GM23248 (cell line): ENCODE data around the gene HOXC11. TPM values are rescaled to one million over a fixed set of nuclear protein-coding genes. Genes with fewer than 3 reads are reported as not detected.

ENCODE experiments used
- DNase-seq: peaks from one replicate; pipeline ENCODE4 v3.0.0-alpha.2; 2015
- H2AFZ ChIP-seq: fragments of 200-600 bp; sonication (generic); 2 replicates; pipeline ENCODE4 v1.6.1; 2016; ENCODE audit warnings: antibody characterized with exemption
- H3F3A ChIP-seq: fragments of 200-600 bp; sonication (generic); 2 replicates; pipeline ENCODE4 v1.6.1; 2016; ENCODE audit warnings: mild to moderate bottlenecking, antibody characterized with exemption, mixed run types; ENCODE audit not compliant: insufficient read depth
- H3K27ac ChIP-seq: fragments of 200-600 bp; sonication (generic); 2 replicates; pipeline ENCODE4 v1.5.1; 2016; ENCODE audit warnings: mild to moderate bottlenecking
- H3K27me3 ChIP-seq: fragments of 200-600 bp; sonication (generic); replicated peaks from 2 replicates; pipeline ENCODE4 v1.6.1; 2016; ENCODE audit warnings: mild to moderate bottlenecking; ENCODE audit not compliant: insufficient read depth
- H3K36me3 ChIP-seq: fragments of 200-600 bp; sonication (generic); 2 replicates; pipeline ENCODE4 v1.6.1; 2016; ENCODE audit warnings: low read depth, mild to moderate bottlenecking
- H3K4me1 ChIP-seq: fragments of 200-600 bp; sonication (generic); 2 replicates; pipeline ENCODE4 v1.6.1; 2016; ENCODE audit warnings: mild to moderate bottlenecking; ENCODE audit not compliant: insufficient read depth
- H3K4me2 ChIP-seq: fragments of 200-600 bp; sonication (generic); one replicate; pipeline ENCODE4 v1.6.1; 2016; ENCODE audit warnings: mild to moderate bottlenecking; ENCODE audit not compliant: unreplicated experiment
- H3K4me3 ChIP-seq: fragments of 200-600 bp; sonication (generic); 2 replicates; pipeline ENCODE4 v1.5.1; 2016; ENCODE audit warnings: mild to moderate bottlenecking
- H3K79me2 ChIP-seq: fragments of 200-600 bp; sonication (generic); 2 replicates; pipeline ENCODE4 v1.6.1; 2016; ENCODE audit warnings: mild to moderate bottlenecking; ENCODE audit not compliant: insufficient read depth
- H3K9ac ChIP-seq: fragments of 200-600 bp; sonication (generic); 2 replicates; pipeline ENCODE4 v1.6.1; 2016; ENCODE audit warnings: mild to moderate bottlenecking
- H3K9me2 ChIP-seq: fragments of 200-600 bp; sonication (generic); 2 replicates; pipeline ENCODE4 v1.6.1; 2016; ENCODE audit warnings: mixed run types, mild to moderate bottlenecking, moderate library complexity; ENCODE audit not compliant: insufficient read depth
- H3K9me3 ChIP-seq: fragments of 200-600 bp; sonication (generic); one replicate; pipeline ENCODE4 v1.6.1; 2017; ENCODE audit warnings: low read depth
- H4K20me1 ChIP-seq: fragments of 200-600 bp; sonication (generic); 2 replicates; pipeline ENCODE4 v1.6.0; 2016; ENCODE audit not compliant: insufficient read depth
- EZH2 ChIP-seq: fragments of 200-600 bp; sonication (generic); IDR thresholded peaks from 2 replicates; pipeline ENCODE4 v1.6.1; 2018; ENCODE audit warnings: antibody characterized with exemption, mild to moderate bottlenecking; ENCODE audit not compliant: insufficient read depth, poor library complexity, severe bottlenecking
- EZH2phosphoT487 ChIP-seq: fragments of 200-600 bp; sonication (generic); IDR thresholded peaks from 2 replicates; pipeline ENCODE4 v1.6.1; 2018; ENCODE audit warnings: antibody characterized with exemption, moderate library complexity, mild to moderate bottlenecking, low read depth; ENCODE audit not compliant: insufficient read depth
- WGBS, 2 experiments: methylation state at CpG; one replicate each; pipeline ENCODE4 v1.1.6; 2015 to 2017; ENCODE audit warnings: low lambda C conversion rate in 2 of 2, low coverage in 1 of 2; ENCODE audit errors: missing lambda C conversion rate in 2 of 2; 5-methylcytosine and 5-hydroxymethylcytosine counted together
- in situ Hi-C: fragments of 300-500 bp; cut with MboI; formaldehyde crosslinking; loops from 2 replicates; pipeline ENCODE4 v1.15.0; 2020
- polyA plus RNA-seq: library from polyadenylated mRNA; unstranded; fragments of >200 nt; fragmentation: Nextera tagmentation; extraction: Ambion mirVana; gene quantifications from 2 replicates; pipeline ENCODE4 v1.2.1, GENCODE V29; 2016
- total RNA-seq: library from RNA; depleted of rRNA; stranded (reverse); fragments of >200 nt; shearing (Covaris generic); gene quantifications from 2 replicates; pipeline ENCODE4 v1.2.3, GENCODE V29; 2014

Gene HOXC11
- total and polyA plus RNA-seq, 2 experiments from 2014 or later, result not detected

DNA sequence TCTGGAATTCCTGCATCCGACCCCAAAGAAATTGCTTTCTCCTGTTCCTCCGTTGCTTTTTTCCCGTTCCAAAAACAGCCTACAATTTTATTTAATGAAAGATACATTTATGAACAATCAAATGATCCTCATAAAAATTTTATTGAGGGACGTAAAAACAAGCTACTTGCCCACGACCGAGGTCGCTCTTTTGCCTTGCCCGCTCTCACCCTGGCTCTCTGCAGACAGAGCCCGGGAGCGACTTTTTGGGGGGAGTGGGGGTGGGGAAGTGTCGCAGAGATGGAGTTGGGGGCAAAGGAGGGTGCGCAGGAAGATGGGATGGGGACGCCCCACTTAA, 25.9 kb downstream of the HOXC11 start:
- Histone ChIP-seq H3K27ac (no peak overlapping the region), H4K20me1 (no peaks in the 10 kb centered on the region), H3K36me3 (no peaks in the 10 kb centered on the region), H3K79me2 (peaks cover 9% of the 10 kb centered on the region; the same call in 1 of the 2 replicates), H3K27me3 (peaks cover 10% of the 10 kb centered on the region), H3K4me2 (peak overlapping the region; percentile 57), H3K4me3 (peak overlapping the region; percentile 96), H3F3A (no peaks in the 10 kb centered on the region), H3K9ac (peak overlapping the region; percentile 98; the same call in 1 of the 2 replicates), H3K4me1 (peaks cover 3% of the 10 kb centered on the region; the same call in 1 of the 2 replicates), H3K9me2 (no peaks in the 10 kb centered on the region), H2AFZ (peak overlapping the region; percentile 100; the same call in 1 of the 2 replicates), H3K9me3 (no peaks in the 10 kb centered on the region)
- in situ Hi-C loops, result no loop called here
- TF ChIP-seq EZH2, result no peak
- TF ChIP-seq EZH2phosphoT487, result no peak
- no peak for DNase-seq
- 43 to 49% methylated on average over 11 to 13 of the region's 13 CpGs for WGBS, 2 experiments

DNA sequence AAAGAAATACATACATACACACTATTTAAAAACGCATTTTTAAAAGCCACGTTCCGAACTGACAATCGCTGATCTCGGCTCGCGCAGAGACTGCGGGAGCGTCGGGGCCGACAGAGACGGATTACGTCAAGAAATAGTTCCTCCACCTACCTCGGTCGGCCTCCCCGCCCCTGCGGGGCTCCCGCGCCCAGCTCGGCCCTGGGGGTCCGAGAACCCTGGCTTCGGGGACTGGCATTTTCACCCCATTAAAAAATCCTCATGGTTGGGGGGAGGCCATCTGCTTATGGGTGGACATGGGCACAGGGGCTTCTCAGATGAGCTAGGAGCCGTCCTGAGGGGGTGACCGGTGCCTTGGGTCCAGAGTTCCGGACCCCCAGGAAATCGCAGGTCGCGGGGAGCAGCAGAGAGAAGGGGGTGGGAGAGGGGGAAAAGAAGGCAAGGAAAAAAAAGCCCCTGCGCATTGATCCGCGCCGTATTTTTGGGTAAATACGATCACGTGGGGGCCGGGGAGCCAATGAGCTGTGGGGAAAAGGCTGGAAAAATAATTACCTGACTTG, 26.7 kb downstream of the HOXC11 start:
- Histone ChIP-seq H3K9me2 (no peaks in the 10 kb centered on the region), H3K27ac (peak overlapping the region; percentile 58), H3K36me3 (no peaks in the 10 kb centered on the region), H3K27me3 (peaks cover 5% of the 10 kb centered on the region), H3K4me3 (peak overlapping the region; percentile 96), H4K20me1 (no peaks in the 10 kb centered on the region), H3F3A (no peaks in the 10 kb centered on the region), H3K79me2 (peaks cover 9% of the 10 kb centered on the region; the same call in 1 of the 2 replicates), H3K4me2 (peak overlapping the region; percentile 98), H3K9ac (peak overlapping the region; percentile 98), H2AFZ (peak overlapping the region; percentile 100), H3K9me3 (no peaks in the 10 kb centered on the region), H3K4me1 (peaks cover 3% of the 10 kb centered on the region; the same call in 1 of the 2 replicates)
- WGBS, 2 experiments, result 1 to 2% methylated on average over 32 to 35 of the region's 35 CpGs
- in situ Hi-C loops, result no loop called here
- peak; percentile 93 for DNase-seq
- TF ChIP-seq EZH2phosphoT487, result no peak
- no peak for TF ChIP-seq EZH2

DNA sequence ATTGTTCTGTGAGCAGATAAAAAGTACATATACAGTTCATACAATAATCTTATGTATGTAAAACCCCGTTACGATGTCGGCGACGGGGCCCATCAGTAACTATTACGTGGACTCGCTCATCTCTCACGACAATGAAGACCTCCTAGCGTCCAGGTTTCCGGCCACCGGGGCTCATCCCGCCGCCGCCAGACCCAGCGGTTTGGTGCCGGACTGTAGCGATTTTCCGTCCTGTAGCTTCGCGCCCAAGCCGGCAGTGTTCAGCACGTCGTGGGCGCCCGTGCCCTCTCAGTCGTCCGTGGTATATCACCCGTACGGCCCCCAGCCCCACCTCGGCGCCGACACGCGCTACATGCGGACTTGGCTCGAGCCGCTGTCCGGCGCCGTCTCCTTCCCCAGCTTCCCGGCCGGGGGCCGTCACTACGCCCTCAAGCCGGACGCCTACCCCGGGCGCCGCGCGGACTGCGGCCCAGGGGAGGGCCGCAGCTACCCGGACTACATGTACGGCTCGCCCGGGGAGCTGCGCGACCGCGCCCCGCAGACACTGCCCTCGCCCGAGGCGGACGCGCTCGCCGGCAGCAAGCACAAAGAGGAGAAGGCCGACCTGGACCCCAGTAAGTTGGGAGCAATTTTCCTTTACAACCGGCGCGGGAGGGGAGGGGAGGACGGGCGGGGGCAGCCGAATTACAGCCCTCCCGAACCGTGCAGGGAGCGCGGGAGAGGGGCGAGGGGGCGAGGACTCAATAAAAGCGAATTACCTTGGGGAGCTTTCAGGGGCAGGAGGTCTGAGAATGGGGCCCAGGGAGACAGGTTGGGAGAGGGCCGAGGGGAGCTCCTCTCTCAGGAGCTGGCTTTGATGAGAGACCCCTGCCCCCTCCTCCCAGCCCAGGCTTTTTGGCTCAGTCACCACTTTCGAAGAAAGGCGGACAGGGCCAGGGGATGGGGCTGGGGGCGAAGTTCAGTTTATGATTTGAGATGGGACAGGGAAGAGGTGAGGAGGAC, 27.5 kb downstream of the HOXC11 start, which contains the start of gene HOXC9:
HOXC9 (plus strand) TSS at position 46 of the 999 bp plus-strand sequence; CDS start at position 74, 28 bp downstream.
- Histone ChIP-seq H3K27ac (peak within 1 kb of the TSS; percentile 58), H3K79me2 (peaks cover 9% of the 10 kb centered on the region; the same call in 1 of the 2 replicates)

More for the DNA sequence above, 27.5 kb downstream of the HOXC11 start, which contains the start of gene HOXC9:
- no peaks in the 10 kb centered on the region for H3K9me2 ChIP-seq
- peak; percentile 74 for DNase-seq
- H2AFZ ChIP-seq, result peak within 1 kb of the TSS; percentile 100
- no peaks in the 10 kb centered on the region for H3F3A ChIP-seq
- H3K9me3 ChIP-seq, result no peaks in the 10 kb centered on the region
- H4K20me1 ChIP-seq, result no peaks in the 10 kb centered on the region
- no peak for TF ChIP-seq EZH2
- TF ChIP-seq EZH2phosphoT487, result no peak
- peak within 1 kb of the TSS; percentile 98 for H3K4me2 ChIP-seq
- H3K4me3 ChIP-seq, result peak within 1 kb of the TSS; percentile 96
- H3K9ac ChIP-seq, result peak within 1 kb of the TSS; percentile 98
- in situ Hi-C loops, result no loop called here
- H3K4me1 ChIP-seq, result peaks cover 3% of the 10 kb centered on the region; the same call in 1 of the 2 replicates
- no peaks in the 10 kb centered on the region for H3K27me3 ChIP-seq
- 6 to 7% methylated on average over 66 to 87 of the region's 87 CpGs for WGBS, 2 experiments
- H3K36me3 ChIP-seq, result no peaks in the 10 kb centered on the region
